Thyroid gland (tissue), 4 donors: ENCODE results near the gene LRMDA.

ENCODE experiments used
- CTCF ChIP-seq, 6 experiments: fragments of 200-600 bp in 3 of 6; fragments of 450-650 bp in 3 of 6; sonication (generic) in 3 of 6; IDR thresholded peaks; one replicate each; pipeline ENCODE4 v1.5.1; 2016 to 2019; ENCODE audit warnings: antibody characterized with exemption in 6 of 6, mild to moderate bottlenecking in 2 of 6, inconsistent platforms in 1 of 6, moderate library complexity in 1 of 6
- POLR2A ChIP-seq, 2 donors: fragments of 450-650 bp; IDR thresholded peaks; one replicate each; pipeline ENCODE4 v1.6.1; 2017; ENCODE audit warnings: antibody characterized with exemption in 2 of 2, mild to moderate bottlenecking in 2 of 2, moderate library complexity in 1 of 2

GRCh38 chr10:75982611-75983369 is 551.4 kb downstream of the LRMDA start:
- no peak for TF ChIP-seq POLR2A (IDR thresholded peaks at IDR 0.05)
- TF ChIP-seq CTCF (IDR thresholded peaks at IDR 0.05): no peak
